GM18861 (cell line): ENCODE measurements around the gene USP22.
A peak's percentile ranks its signal among the peaks of the same experiment; 100 is the strongest.
"Not testable (repeated sequence)": the region's sequence is repeated elsewhere in the genome, so short reads cannot be mapped to it uniquely, and the experiment has no call there.

ENCODE experiments used
- ATAC-seq: cut with Tn5 transposase; IDR thresholded peaks from one replicate; pipeline ENCODE4 v1.9.1; 2021; ENCODE audit not compliant: unreplicated experiment

The USP22 gene

DNA sequence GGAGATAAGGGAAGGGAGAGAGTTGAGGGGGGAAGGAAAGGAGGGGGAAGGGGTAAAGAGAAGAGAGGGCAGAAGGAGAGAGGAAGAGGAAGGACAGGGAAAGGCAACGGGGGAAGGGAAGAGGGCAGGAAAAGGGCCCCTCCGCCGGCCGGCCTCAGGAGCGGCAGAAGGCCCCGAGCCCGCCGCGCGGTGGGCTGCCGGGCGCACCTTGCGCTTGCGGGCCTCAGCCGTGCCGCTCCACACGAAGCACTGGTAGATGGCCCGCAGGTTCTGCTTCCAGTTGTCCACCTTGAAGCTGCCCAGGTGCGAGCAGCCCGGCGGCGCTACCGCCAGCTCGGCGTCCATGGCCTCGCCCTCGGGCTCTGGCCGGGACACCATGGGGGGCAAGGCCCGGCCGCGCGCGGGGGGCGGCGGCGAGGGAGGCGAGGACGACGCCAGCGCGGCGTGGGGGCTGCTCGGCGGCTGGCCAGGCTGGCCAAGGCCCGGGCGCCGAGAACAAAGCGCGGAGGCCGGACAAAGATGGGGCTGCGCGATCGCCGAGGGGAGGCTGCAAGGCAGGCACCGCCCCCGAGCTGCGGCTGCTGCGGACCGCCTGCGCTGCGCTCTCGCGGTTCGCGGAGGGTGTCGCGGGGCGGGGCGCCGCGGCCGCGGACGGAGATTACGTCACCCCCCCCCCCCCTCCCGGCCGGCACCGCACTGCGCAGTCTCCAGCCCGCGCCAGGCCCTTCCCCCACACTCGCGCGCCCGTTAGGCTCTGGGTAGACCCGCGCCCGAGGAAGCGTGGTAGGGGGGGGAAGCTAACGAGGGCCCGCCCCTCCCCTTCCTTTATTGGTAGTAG, at the start of gene USP22:
Gene USP22, minus strand, starts transcription at position 554 of the 838 bp plus-strand sequence. Its CDS starts 176 bp downstream, at position 378.
- ATAC-seq: peak; percentile 44

DNA sequence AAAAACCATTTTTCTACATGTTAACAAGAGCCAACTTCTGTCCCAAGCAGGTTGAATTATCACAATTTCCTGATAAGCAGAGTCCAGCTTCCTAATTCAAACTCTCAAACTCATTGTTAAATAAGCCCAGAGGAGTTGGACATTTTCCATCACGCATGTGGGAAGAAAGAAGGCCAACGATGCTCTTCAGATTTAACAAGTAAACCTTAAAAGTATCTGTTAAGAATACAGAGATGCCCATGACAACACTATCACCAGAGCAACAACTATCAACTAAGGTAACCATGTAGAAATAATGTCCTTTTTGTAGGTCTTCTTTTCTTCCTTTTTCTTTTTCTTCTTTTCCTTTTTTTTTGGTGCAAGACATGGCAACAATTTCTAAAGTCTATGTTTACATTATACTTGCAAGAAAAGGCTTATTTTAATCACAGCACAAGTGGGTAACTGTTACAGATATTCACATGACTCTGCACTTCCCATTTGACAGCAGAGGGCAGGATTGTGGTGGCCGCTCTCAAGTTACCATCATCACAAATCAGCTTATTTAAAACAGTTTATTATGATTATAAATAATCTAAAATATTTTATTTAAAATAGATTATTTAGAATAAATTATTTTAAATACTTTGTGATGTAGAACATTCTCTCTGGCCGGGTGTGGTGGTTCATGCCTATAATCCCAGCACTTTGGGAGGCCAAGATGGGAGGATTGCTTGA, 48.2 kb upstream of the USP22 start:
- no peak for ATAC-seq

DNA sequence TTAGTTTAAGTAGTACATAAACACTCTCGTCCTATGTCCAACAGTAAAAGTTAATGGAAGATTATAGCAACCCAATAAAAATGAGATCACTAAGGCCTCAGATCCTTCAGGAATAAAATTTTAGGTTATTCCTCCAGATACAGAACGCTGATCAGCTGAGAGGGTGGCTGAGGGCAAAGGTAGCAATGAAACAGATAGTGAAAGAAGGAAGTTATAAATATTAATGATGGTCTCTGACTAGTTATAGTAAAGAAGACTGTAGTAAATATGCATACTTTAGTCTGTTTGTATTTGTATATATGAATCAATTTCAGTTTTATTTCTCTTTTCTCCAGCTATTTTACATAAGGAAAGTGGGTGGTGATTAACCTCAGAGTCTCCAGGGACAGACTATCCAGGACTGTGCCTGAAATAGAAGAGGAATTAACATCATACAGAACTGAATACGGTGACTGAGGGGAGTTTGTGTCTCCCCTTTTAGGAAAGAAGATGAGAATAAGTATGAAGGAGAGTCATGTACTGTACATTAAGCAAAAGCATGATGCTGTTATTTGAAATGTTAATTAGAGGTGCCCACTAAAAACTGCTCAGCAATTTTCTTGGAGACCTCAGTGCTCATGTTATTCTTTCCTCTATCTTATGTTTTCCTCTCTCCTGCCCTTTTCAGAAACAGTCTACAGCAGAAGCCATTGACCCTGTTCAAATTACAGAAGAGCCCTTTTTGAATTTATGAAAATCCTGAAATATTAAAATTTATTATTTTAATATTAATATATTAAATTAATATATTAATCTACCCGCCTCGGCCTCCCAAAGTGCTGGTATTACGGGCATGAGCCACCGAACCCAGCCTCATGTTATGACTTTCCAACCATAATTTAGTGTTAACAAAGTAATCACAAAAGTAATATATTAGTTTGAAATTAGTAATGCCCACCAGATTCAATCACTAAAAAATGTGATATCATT, 47.4 kb upstream of the USP22 start:
- peak; percentile 85 for ATAC-seq

DNA sequence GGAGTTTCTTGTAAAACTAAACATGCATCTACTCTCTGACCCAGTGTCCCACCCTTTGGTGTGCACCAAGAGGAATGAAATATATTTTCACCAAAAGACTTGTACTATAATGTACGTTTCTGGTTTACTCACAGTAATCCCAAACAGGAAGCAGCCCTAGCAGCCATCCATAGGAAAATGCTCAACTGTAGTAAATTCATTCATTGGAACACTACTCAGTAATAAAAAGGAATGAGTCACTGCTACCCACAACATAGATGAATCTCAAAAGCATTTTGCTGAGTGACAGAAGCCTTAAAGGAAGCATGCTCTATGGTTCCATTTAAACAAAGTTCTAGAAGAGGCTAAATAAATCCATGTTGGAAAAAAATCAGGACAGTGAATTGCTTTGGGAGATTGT, 46.3 kb upstream of the USP22 start:
- no peak for ATAC-seq

DNA sequence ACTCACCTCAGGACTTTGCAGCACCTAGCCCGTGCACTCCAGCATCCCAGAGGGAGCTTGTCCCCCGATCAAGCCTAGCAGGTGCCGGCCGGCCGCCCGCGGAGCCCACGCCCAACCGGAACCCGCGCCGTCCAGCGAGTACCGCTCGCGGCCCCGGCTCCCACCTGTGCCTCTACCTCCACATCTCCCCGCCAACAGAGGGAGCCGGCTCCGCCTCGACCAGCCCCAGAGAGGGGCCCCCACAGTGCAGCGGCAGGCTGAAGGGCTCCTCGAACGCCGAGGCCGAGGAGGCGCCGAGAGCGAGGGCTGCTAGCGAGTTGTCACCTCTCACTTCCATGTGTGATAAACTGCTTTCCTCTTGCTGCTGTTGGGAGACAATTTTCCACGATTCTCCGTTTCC, 42.9 kb upstream of the USP22 start:
- no peak for ATAC-seq

DNA sequence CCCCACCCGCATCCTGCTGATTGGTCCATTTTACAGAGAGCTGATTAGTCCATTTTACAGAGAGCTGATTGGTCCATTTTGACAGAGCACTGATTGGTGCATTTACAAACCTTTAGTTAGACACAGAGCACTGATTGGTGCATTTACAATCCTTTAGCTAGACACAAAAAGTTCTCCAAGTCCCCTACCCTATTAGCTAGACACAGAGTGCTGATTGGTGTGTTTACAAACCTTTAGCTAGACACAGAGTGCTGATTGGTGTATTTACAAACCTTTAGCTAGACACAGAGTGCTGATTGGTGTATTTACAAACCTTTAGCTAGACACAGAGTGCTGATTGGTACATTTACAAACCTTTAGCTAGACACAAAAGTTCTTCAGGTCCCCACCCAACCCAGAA, 42.5 kb upstream of the USP22 start:
- ATAC-seq: not testable (repeated sequence)

DNA sequence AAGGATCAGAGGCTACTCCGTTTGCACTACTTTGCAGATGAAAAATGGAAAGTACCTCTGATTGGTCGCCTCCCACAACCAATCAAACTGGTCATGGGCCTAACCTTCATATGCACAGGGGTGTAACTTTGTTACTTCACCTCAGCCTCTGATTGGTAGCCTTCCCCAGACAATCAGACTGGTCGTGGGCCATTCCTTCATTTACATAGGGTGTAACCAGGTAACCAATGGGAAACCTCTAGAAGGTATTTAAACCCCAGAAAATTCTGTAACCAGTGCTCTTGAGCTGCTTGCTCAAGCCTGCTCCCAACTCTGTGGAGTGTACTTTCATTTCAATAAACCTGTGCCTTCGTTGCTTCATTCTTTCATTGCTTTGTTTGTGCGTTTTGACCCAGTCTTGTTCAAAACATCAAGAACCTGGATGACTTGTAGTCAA, 39.2 kb upstream of the USP22 start:
- ATAC-seq: no peak

DNA sequence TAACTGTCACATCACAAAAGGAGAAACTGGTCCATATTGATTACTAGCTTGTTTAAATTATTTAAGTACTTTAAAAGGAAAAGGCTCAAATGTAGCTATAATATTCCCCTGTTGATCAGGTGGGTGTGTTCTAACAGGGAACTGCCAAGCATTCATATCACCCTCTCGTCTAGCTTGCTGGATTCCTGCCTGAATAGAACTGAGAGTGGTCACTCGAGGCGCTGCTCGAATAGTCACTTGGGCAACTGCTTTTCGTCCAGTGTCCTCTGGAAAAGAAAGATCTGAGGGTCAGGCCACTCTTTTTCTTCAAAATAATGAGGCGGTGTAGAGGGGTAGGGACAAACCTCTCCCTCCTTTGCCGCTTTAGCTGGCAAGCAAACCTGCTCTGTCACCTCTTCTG, 36.4 kb upstream of the USP22 start:
- no peak for ATAC-seq

DNA sequence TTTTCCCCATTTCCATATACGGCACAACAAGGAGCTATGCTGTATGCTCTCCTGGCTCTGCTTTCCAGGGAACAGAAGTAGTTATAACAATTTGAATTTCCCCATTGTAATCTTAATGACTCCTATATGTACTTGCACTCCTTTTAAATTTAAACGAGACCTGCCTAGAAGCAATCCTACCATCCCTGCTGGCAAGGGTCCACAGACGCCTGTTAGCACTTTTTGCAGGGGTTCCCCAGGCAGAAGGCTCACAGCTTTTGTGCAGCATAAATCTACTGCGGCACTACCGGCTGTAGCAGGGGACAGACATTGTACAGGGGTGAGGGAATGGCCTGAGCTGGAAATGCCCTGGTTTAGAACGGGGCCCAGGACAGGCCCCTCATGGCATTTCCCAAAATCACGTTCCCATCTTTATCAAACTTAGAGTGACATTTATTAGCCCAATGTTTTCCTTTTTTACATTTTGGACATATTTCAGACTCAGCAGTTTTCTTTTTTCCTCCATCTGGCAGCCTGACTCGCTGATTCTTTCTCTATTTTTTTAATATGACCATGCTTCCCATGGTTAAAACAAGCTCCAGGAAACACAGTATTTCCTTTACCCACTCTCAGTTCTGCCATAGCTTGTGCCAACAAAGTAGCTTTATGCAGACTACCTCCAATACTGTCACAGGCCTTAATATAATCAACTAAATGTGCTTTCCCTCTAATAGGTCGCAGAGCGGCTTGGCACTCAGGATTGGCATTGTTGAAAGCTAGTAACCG, 35.4 kb upstream of the USP22 start:
- no peak for ATAC-seq

DNA sequence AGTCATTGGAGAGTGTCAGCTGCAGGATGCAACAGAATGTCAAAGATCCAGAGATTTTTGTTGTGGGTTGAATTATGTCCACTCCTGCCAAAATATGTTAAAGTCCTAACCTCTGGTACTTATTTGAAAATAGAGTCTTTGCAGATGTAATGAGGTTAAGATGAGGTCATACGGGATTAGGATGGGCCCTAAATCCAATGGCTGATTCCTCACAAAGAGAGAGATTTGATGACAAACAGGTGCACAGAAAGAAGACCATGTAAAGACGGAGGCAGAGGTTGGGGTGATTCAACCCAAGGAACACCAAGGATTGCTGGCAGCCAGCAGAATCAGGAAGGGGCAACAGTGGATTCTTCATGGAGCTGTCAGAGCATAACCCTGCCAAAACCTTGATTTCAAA, 34.5 kb upstream of the USP22 start:
- no peak for ATAC-seq

DNA sequence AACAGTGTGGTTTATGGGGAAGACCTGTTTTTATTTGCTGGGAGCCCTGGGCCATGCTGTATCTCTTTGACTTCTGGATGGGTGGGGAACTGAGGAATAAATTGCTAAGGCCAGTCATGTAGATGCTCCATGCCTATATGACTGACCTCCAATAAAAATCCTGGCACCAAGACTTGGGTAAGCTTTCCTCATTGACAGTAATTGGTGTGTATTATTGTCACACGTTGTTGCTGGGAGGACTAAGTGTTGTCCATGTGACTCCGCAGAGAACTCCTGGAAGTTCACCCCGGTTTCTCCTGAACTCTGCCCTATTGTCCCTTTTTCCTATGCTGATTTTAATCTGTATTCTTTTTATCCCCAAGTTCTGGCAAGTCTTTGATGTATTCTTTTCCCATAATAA, 33.4 kb upstream of the USP22 start:
- ATAC-seq: no peak

DNA sequence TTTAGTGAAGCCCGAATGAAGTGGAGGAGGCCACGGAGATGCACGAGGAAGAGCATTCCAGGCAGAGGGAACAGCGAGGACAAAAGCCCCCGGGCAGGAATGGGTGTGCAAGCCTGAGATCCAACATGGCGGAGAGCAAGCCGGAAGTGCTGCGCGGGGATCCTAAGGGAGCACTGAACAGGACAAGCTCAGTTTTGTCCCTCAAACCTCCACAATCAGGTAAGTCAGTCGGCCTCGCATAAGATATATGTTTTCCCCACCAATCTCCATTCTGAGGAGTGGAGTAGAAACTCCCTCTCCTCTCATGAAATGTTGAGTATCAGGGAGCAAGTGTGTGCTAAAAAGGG, 32.9 kb upstream of the USP22 start:
- no peak for ATAC-seq

DNA sequence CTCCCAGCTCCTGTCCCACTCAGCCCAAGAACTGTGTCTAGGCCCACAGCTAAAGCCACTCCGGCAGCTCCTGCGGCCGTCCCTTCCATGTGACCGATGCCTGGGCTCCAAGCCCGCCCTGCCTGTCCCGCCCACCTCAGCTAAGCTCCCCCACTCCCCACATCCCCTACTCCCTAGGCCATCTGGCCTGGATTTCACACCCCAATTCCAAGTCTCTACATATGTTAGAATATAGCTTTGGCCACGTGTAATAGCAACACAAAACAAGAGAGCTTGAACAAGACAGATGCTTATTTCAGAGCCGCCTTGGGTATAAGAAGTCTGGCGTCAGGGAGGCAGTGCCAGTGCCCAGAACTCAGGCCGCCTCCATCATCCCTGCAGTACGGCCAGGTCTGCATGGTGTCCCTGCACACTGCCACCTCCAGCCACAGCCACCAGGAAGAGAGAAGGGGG, 30.0 kb upstream of the USP22 start:
- ATAC-seq: no peak

DNA sequence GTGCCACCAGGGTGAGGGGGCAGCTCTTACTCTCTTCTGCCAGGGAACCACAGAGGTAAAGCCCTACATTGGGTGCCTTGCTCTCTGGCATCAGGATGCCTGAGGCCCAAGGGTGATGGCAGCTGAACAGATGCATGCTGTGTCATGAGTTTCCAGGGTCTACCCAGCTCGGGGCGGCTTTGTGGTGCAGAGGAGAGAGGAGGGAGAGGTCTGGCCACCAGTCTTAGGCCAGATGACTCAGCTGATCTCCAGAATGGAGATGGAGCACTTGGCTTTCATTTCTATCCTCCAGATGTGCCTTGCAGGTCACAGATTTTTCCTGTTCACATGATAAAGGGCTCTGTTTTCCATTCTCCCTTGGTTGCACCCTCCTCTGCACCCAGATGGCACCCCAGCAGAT, 23.6 kb upstream of the USP22 start:
- ATAC-seq: no peak

DNA sequence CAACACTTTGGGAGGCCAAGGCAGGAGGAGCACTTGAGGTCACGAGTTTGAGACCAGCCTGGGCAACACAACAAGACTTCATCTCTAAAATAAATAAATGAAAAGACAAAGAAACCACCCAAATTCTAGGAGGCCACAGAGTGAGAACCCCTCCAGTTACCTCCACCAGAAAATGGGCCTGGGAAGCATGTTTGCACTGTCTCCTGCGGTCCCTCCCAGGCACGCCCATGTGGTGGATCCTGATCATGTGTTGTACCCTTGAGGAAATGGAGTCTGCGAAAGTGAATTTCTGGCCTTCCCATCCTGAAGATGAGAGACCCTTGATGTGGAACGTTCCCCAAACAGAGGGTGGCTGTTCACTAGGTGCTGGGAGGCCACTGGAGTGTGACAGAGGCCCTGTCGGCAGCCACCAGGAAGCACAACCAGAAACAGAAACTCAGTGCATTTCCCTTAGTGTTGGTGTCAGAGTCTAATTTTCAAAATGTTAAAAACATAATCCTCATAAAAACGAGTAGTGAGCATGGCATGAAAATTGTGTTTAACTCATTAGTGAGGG, 19.2 kb upstream of the USP22 start:
- peak; percentile 84 for ATAC-seq

DNA sequence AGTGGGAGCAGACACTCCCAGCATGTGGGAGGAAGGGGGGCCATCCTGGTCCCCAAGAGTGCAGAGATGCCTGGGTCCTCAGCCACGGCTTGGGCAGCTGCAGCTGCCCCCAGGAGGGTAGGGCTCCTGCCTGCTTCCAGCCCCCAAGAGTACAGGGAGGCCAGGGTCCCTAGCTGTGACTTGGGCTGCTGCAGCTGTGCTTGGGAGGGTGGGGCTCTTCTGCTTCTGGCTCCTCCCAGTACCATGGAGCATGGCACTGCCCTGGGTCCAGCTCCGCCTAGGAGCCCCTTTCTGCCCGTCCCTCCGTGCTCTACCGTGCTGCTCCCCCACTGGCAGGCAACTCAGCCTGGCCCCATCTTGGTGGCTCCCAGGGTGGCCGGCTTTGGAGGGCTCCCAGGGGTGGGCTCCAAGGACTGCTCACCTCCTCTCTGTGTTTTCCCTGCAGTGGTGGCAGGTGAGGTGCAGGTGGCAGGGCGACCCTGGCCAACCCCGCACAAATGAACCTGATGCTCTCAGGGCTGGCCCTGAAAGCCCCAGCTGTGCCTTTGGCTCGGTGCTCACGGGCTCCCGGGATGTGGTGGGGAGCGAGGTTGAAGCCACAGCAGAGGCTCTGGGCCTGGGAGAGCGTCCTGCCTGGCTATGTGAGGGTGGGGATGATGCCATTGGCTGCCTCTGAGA, 18.5 kb upstream of the USP22 start:
- no peak for ATAC-seq

DNA sequence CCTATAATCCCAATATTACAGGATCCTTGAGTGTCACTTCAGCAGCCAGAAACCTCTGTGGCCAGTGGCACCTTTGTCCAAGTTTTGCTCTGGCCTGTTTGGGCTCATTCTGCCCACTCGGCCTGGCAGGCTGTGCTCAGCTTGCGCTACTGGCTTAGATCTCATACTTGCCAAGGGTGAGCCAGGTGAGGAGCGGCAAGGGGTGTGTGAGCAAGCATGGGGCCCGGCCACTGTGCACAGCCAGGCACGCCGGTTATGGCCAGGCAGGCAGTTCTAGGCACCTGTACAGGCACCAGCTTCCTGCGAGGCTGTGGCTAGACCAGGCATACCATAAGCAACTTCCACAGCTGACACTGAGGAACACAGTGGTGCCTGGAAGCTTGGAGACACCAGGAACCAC, 16.9 kb upstream of the USP22 start:
- ATAC-seq: no peak

DNA sequence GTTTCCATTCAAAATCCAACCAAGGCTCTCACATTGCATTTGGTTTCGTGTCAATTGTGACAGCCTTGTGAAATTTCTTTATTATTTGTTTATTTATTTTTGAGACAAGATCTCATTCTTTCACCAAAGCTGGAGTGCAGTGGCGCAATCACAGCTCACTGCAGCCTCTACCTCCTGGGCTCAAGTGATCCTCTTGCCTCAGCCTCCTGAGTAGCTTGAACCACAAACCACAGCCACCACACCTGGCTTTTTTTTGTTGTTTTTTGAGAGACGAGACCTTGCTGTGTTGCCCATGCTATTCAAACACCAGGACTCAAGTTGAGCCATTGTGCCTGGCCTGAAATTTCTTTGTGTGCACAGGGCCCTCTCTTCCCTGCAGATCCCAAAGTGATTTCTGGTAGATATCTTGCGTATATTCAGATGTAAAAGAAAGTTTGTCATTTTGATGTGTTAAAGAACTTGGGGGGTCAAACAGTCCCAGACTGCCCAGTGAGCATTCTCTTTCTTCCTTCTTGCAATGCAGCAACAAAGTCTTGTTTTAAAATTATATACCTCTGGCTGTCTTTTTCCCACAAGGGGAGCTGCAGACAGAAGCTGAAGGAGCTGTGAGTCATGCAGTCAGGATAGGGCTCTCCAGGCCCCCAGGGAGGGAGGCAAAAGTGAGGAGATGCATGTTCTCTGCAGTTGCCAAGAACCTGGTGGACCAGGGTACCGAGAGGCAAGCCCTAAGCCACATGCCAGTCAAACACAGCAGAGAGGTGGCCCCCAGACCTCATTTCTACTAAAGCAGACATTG, 15.5 kb upstream of the USP22 start:
- ATAC-seq: no peak

DNA sequence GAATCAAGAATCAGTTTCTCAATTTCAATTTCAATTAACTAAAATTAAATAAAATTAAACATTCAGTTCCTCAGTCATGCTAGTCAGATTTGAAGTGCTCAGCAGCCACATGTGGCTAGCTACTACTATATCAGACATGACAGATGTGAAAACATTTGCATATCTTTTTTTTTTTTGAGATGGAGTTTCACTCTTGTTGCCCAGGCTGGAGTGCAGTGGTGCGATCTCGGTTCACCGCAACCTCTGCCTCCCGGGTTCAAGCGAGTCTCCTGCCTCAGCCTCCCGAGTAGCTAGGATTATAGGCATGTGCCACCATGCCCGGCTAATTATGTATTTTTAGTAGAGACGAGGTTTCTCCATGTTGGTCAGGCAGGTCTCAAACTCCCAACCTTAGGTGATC, 10.2 kb upstream of the USP22 start:
- ATAC-seq: peak; percentile 86
